WTC11 (cell line): ENCODE measurements around the gene DACH2.

ENCODE experiments used
- ATF1 ChIP-seq: sonication (generic); formaldehyde crosslinking; IDR thresholded peaks from 2 replicates; pipeline ENCODE4 v1.8.1; 2023; ENCODE audit warnings: mild to moderate bottlenecking, moderate library complexity, missing genetic modification reagents
- ELF4 ChIP-seq: sonication (generic); formaldehyde crosslinking; IDR thresholded peaks from 2 replicates; pipeline ENCODE4 v1.8.1; 2022; ENCODE audit warnings: low read depth, mild to moderate bottlenecking, moderate library complexity, missing genetic modification reagents
- NFE2L1 ChIP-seq: sonication (generic); formaldehyde crosslinking; IDR thresholded peaks from 2 replicates; pipeline ENCODE4 v1.8.1; 2023; ENCODE audit warnings: missing genetic modification reagents
- NFYB ChIP-seq: sonication (generic); formaldehyde crosslinking; conservative IDR thresholded peaks from 2 replicates; pipeline ENCODE4 v1.8.0; 2022; ENCODE audit warnings: low read depth, missing genetic modification reagents
- TCF7 ChIP-seq: sonication (generic); formaldehyde crosslinking; IDR thresholded peaks from 2 replicates; pipeline ENCODE4 v1.8.0; 2022; ENCODE audit warnings: mild to moderate bottlenecking, low read depth, missing genetic modification reagents, moderate library complexity
- TF ChIP-seq, protein P1 (sequence below): sonication (generic); formaldehyde crosslinking; IDR thresholded peaks from 2 replicates; pipeline ENCODE4 v1.8.0; 2022; ENCODE audit warnings: mild to moderate bottlenecking, missing genetic modification reagents
- TF ChIP-seq, protein P2 (sequence below): fragments of 200-600 bp; IDR thresholded peaks from 2 replicates; pipeline ENCODE4 v1.8.0; 2022; ENCODE audit warnings: antibody characterized with exemption
- TF ChIP-seq, protein P3 (sequence below): sonication (generic); formaldehyde crosslinking; IDR thresholded peaks from 2 replicates; pipeline ENCODE4 v1.8.1; 2023; ENCODE audit warnings: mild to moderate bottlenecking, missing genetic modification reagents, moderate library complexity
- TF ChIP-seq, protein P4 (sequence below): sonication (generic); formaldehyde crosslinking; IDR thresholded peaks from 2 replicates; pipeline ENCODE4 v1.8.1; 2023; ENCODE audit warnings: mild to moderate bottlenecking, missing genetic modification reagents, borderline replicate concordance
- TF ChIP-seq, protein P5 (sequence below): sonication (generic); formaldehyde crosslinking; IDR thresholded peaks from 2 replicates; pipeline ENCODE4 v1.8.1; 2022; ENCODE audit warnings: low read depth, missing genetic modification reagents, borderline replicate concordance

DNA sequence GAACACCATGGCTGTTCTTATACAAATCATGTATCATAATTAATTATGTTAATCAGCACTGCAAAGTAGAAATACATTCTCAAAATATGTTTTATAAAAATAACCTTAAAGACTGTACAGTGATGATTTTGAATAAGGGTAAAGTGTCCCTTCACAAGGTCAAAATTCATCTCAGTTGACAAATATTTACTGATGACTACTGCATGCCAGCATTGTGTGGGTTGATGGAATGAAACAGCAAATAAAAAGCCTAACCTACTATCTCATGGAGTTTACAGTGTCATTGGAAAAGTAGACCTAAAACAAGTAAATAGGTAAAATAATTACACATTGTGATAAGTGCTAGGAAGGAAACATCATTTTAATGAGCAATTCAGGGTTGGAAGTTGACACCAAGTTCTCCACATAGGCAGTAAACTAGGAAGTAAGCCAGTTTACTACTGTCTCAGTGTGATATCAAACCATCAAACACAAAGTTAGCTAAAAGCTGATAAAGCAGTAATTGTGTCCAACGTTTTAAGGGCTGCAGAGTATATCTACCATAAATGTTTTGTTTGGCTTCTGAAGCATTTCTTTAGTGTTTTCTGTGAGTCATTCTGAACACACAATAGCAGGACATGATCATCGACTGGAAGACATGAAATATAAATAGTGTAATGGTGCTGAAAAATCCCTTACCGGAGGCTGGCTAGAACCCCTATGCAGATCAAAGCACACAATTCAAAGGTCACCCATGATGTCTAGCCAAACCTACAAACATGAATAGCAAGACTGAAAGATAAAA lies 221.8 kb downstream of the DACH2 start:
- TF ChIP-seq, protein P1, sequence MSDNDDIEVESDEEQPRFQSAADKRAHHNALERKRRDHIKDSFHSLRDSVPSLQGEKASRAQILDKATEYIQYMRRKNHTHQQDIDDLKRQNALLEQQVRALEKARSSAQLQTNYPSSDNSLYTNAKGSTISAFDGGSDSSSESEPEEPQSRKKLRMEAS (CRISPR knock-in tag), result no peak
- TF ChIP-seq, protein P2, sequence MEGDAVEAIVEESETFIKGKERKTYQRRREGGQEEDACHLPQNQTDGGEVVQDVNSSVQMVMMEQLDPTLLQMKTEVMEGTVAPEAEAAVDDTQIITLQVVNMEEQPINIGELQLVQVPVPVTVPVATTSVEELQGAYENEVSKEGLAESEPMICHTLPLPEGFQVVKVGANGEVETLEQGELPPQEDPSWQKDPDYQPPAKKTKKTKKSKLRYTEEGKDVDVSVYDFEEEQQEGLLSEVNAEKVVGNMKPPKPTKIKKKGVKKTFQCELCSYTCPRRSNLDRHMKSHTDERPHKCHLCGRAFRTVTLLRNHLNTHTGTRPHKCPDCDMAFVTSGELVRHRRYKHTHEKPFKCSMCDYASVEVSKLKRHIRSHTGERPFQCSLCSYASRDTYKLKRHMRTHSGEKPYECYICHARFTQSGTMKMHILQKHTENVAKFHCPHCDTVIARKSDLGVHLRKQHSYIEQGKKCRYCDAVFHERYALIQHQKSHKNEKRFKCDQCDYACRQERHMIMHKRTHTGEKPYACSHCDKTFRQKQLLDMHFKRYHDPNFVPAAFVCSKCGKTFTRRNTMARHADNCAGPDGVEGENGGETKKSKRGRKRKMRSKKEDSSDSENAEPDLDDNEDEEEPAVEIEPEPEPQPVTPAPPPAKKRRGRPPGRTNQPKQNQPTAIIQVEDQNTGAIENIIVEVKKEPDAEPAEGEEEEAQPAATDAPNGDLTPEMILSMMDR, result no peak
- TF ChIP-seq, protein P3, sequence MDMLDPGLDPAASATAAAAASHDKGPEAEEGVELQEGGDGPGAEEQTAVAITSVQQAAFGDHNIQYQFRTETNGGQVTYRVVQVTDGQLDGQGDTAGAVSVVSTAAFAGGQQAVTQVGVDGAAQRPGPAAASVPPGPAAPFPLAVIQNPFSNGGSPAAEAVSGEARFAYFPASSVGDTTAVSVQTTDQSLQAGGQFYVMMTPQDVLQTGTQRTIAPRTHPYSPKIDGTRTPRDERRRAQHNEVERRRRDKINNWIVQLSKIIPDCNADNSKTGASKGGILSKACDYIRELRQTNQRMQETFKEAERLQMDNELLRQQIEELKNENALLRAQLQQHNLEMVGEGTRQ (CRISPR knock-in tag), result no peak
- TF ChIP-seq, protein P4, sequence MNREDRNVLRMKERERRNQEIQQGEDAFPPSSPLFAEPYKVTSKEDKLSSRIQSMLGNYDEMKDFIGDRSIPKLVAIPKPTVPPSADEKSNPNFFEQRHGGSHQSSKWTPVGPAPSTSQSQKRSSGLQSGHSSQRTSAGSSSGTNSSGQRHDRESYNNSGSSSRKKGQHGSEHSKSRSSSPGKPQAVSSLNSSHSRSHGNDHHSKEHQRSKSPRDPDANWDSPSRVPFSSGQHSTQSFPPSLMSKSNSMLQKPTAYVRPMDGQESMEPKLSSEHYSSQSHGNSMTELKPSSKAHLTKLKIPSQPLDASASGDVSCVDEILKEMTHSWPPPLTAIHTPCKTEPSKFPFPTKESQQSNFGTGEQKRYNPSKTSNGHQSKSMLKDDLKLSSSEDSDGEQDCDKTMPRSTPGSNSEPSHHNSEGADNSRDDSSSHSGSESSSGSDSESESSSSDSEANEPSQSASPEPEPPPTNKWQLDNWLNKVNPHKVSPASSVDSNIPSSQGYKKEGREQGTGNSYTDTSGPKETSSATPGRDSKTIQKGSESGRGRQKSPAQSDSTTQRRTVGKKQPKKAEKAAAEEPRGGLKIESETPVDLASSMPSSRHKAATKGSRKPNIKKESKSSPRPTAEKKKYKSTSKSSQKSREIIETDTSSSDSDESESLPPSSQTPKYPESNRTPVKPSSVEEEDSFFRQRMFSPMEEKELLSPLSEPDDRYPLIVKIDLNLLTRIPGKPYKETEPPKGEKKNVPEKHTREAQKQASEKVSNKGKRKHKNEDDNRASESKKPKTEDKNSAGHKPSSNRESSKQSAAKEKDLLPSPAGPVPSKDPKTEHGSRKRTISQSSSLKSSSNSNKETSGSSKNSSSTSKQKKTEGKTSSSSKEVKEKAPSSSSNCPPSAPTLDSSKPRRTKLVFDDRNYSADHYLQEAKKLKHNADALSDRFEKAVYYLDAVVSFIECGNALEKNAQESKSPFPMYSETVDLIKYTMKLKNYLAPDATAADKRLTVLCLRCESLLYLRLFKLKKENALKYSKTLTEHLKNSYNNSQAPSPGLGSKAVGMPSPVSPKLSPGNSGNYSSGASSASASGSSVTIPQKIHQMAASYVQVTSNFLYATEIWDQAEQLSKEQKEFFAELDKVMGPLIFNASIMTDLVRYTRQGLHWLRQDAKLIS (CRISPR knock-in tag), result no peak
- TF ChIP-seq TCF7 (CRISPR knock-in tag) (no peak), ATF1 (no peak), NFYB (CRISPR knock-in tag) (no peak), ELF4 (CRISPR knock-in tag) (no peak), NFE2L1 (CRISPR knock-in tag) (no peak)
- TF ChIP-seq, protein P5, sequence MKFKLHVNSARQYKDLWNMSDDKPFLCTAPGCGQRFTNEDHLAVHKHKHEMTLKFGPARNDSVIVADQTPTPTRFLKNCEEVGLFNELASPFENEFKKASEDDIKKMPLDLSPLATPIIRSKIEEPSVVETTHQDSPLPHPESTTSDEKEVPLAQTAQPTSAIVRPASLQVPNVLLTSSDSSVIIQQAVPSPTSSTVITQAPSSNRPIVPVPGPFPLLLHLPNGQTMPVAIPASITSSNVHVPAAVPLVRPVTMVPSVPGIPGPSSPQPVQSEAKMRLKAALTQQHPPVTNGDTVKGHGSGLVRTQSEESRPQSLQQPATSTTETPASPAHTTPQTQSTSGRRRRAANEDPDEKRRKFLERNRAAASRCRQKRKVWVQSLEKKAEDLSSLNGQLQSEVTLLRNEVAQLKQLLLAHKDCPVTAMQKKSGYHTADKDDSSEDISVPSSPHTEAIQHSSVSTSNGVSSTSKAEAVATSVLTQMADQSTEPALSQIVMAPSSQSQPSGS (CRISPR knock-in tag), result no peak
